K562 (cell line): Measurements from ENCODE around the gene CCDC78. TPM values are rescaled to one million over a fixed set of nuclear protein-coding genes. Genes with fewer than 3 reads are reported as not detected.

ENCODE experiments used
- ADNP ChIP-seq: fragments of 200-800 bp; sonication (Bioruptor generic); IDR thresholded peaks from 2 replicates; pipeline ENCODE4 v1.6.1; 2016; ENCODE audit warnings: missing genetic modification characterization, missing compliant biosample characterization
- ATF1 ChIP-seq, 2 experiments: fragments of 450-650 bp in 1 of 2; IDR thresholded peaks; 2 replicates each; pipeline ENCODE4 v1.6.1; 2016; ENCODE audit warnings: missing compliant biosample characterization in 1 of 2, missing genetic modification characterization in 1 of 2
- CHD1 ChIP-seq: fragments of 200-600 bp; sonication (generic); IDR thresholded peaks from one replicate; pipeline ENCODE4 v1.6.1; 2012; ENCODE audit warnings: mild to moderate bottlenecking, moderate library complexity, low read length, inconsistent platforms
- DDX20 ChIP-seq: fragments of 450-650 bp; IDR thresholded peaks from 2 replicates; pipeline ENCODE4 v1.6.1; 2016; ENCODE audit warnings: missing genetic modification characterization, low read depth, mild to moderate bottlenecking, missing compliant biosample characterization, moderate library complexity
- FOXJ2 ChIP-seq: fragments of 200-800 bp; sonication (Bioruptor generic); IDR thresholded peaks from 2 replicates; pipeline ENCODE4 v1.6.1; 2016; ENCODE audit warnings: missing genetic modification characterization, missing compliant biosample characterization
- JUNB ChIP-seq: fragments of 450-650 bp; formaldehyde crosslinking; conservative IDR thresholded peaks from 2 replicates; pipeline ENCODE4 v1.4.0; 2020; ENCODE audit warnings: mild to moderate bottlenecking
- KDM4B ChIP-seq, 2 experiments: fragments of 450-650 bp in 1 of 2; sonication (generic) in 1 of 2; IDR thresholded peaks; 2 replicates each; pipeline ENCODE4 v1.6.1; 2016 to 2017; ENCODE audit warnings: borderline replicate concordance in 2 of 2, antibody characterized with exemption in 1 of 2, low read depth in 1 of 2, mild to moderate bottlenecking in 1 of 2
- KHSRP ChIP-seq: fragments of 450-650 bp; IDR thresholded peaks from 2 replicates; pipeline ENCODE4 v1.6.1; 2017
- KLF16 ChIP-seq: IDR thresholded peaks from 2 replicates; pipeline ENCODE4 v1.6.1; 2016; ENCODE audit warnings: antibody characterized with exemption
- NFIC ChIP-seq: fragments of 450-650 bp; IDR thresholded peaks from 2 replicates; pipeline ENCODE4 v1.6.1; 2017; ENCODE audit warnings: mild to moderate bottlenecking, inconsistent platforms
- PML ChIP-seq: IDR thresholded peaks from 2 replicates; pipeline ENCODE4 v1.6.1; 2012; ENCODE audit warnings: low read length, inconsistent platforms
- RAD21 ChIP-seq, 2 experiments: fragments of 250-450 bp in 1 of 2; fragments of 450-650 bp in 1 of 2; sonication (Bioruptor Pico) in 1 of 2; formaldehyde crosslinking in 1 of 2; IDR thresholded peaks in 1 of 2; conservative IDR thresholded peaks in 1 of 2; 2 replicates each; pipeline versions ENCODE4 v1.4.0 to v1.8.0; 2020 to 2022; ENCODE audit warnings: mild to moderate bottlenecking in 2 of 2, moderate library complexity in 1 of 2
- ZKSCAN1 ChIP-seq: fragments of 150-350 bp; IDR thresholded peaks from 2 replicates; pipeline ENCODE4 v1.6.1; 2016; ENCODE audit warnings: low read depth, low read length
- ZNF586 ChIP-seq: fragments of 450-650 bp; formaldehyde crosslinking; conservative IDR thresholded peaks from 2 replicates; pipeline ENCODE4 v1.4.0; 2020; ENCODE audit warnings: mild to moderate bottlenecking, moderate library complexity
- polyA plus RNA-seq, 8 experiments: library from polyadenylated mRNA; depleted of rRNA in 4 of 8; stranded (reverse) in 5 of 8; unstranded in 3 of 8; fragments of >200 nt; fragmentation: Nextera tagmentation in 2 of 8; fragmentation: Illumina TruSeq in 1 of 8; extraction: Ambion mirVana in 2 of 8; extraction: Trizol in 1 of 8; gene quantifications; 2 replicates each; pipeline versions ENCODE4 v1.2.1 to v1.2.3, GENCODE V29; 2011 to 2014; ENCODE audit warnings: inconsistent platforms in 1 of 8, missing spikeins in 1 of 8
- total RNA-seq, 7 experiments: library from RNA; depleted of rRNA in 6 of 7; stranded (reverse); fragments of >200 nt in 6 of 7; fragmentation: Illumina TruSeq in 2 of 7; extraction: Trizol in 2 of 7; gene quantifications; 2 replicates each; pipeline versions ENCODE4 v1.2.1 to v1.2.3, GENCODE V29; 2011 to 2021; ENCODE audit warnings: low replicate concordance in 1 of 7
- TF ChIP-seq, protein P1 (sequence below): fragments of 450-650 bp; IDR thresholded peaks from 2 replicates; pipeline ENCODE4 v1.6.1; 2016; ENCODE audit warnings: mild to moderate bottlenecking, moderate library complexity
- TF ChIP-seq, protein P2 (sequence below): sonication (generic); formaldehyde crosslinking; IDR thresholded peaks from 2 replicates; pipeline ENCODE4 v1.8.1; 2022; ENCODE audit warnings: missing genetic modification reagents

The CCDC78 gene
- total and polyA plus RNA-seq, 9 of the 15 experiments (the other 6 are each of a cell fraction or from before 2014, with no cell fraction given), result 0.24 to 17.7 (median 2.9) TPM

GRCh38 chr16:728131-728889 lies 2.1 kb upstream of the CCDC78 start (continued):
- TF ChIP-seq KDM4B (IDR thresholded peaks at IDR 0.05; ENCODE audit: borderline replicate concordance in 2 of 2, low read depth in 1 of 2) (no peak), KLF16 (no peak), DDX20 (no peak), PML (no peak), ZKSCAN1 (no peak), NFIC (no peak; the same call in 1 of the 2 replicates), CHD1 (no peak), ATF1 (CRISPR knock-in tag; IDR thresholded peaks at IDR 0.05) (no peak), ATF1 (tag; IDR thresholded peaks at IDR 0.05) (no peak; the same call in 1 of the 2 replicates), RAD21 (CRISPR knock-in tag; conservative IDR thresholded peaks at IDR 0.05 in 1 of 2, IDR thresholded peaks at IDR 0.05 in 1 of 2) (no peak), ZNF586 (CRISPR knock-in tag) (no peak), JUNB (no peak), ADNP (tag) (no peak), KHSRP (no peak), FOXJ2 (tag) (no peak)
- TF ChIP-seq, protein P1, sequence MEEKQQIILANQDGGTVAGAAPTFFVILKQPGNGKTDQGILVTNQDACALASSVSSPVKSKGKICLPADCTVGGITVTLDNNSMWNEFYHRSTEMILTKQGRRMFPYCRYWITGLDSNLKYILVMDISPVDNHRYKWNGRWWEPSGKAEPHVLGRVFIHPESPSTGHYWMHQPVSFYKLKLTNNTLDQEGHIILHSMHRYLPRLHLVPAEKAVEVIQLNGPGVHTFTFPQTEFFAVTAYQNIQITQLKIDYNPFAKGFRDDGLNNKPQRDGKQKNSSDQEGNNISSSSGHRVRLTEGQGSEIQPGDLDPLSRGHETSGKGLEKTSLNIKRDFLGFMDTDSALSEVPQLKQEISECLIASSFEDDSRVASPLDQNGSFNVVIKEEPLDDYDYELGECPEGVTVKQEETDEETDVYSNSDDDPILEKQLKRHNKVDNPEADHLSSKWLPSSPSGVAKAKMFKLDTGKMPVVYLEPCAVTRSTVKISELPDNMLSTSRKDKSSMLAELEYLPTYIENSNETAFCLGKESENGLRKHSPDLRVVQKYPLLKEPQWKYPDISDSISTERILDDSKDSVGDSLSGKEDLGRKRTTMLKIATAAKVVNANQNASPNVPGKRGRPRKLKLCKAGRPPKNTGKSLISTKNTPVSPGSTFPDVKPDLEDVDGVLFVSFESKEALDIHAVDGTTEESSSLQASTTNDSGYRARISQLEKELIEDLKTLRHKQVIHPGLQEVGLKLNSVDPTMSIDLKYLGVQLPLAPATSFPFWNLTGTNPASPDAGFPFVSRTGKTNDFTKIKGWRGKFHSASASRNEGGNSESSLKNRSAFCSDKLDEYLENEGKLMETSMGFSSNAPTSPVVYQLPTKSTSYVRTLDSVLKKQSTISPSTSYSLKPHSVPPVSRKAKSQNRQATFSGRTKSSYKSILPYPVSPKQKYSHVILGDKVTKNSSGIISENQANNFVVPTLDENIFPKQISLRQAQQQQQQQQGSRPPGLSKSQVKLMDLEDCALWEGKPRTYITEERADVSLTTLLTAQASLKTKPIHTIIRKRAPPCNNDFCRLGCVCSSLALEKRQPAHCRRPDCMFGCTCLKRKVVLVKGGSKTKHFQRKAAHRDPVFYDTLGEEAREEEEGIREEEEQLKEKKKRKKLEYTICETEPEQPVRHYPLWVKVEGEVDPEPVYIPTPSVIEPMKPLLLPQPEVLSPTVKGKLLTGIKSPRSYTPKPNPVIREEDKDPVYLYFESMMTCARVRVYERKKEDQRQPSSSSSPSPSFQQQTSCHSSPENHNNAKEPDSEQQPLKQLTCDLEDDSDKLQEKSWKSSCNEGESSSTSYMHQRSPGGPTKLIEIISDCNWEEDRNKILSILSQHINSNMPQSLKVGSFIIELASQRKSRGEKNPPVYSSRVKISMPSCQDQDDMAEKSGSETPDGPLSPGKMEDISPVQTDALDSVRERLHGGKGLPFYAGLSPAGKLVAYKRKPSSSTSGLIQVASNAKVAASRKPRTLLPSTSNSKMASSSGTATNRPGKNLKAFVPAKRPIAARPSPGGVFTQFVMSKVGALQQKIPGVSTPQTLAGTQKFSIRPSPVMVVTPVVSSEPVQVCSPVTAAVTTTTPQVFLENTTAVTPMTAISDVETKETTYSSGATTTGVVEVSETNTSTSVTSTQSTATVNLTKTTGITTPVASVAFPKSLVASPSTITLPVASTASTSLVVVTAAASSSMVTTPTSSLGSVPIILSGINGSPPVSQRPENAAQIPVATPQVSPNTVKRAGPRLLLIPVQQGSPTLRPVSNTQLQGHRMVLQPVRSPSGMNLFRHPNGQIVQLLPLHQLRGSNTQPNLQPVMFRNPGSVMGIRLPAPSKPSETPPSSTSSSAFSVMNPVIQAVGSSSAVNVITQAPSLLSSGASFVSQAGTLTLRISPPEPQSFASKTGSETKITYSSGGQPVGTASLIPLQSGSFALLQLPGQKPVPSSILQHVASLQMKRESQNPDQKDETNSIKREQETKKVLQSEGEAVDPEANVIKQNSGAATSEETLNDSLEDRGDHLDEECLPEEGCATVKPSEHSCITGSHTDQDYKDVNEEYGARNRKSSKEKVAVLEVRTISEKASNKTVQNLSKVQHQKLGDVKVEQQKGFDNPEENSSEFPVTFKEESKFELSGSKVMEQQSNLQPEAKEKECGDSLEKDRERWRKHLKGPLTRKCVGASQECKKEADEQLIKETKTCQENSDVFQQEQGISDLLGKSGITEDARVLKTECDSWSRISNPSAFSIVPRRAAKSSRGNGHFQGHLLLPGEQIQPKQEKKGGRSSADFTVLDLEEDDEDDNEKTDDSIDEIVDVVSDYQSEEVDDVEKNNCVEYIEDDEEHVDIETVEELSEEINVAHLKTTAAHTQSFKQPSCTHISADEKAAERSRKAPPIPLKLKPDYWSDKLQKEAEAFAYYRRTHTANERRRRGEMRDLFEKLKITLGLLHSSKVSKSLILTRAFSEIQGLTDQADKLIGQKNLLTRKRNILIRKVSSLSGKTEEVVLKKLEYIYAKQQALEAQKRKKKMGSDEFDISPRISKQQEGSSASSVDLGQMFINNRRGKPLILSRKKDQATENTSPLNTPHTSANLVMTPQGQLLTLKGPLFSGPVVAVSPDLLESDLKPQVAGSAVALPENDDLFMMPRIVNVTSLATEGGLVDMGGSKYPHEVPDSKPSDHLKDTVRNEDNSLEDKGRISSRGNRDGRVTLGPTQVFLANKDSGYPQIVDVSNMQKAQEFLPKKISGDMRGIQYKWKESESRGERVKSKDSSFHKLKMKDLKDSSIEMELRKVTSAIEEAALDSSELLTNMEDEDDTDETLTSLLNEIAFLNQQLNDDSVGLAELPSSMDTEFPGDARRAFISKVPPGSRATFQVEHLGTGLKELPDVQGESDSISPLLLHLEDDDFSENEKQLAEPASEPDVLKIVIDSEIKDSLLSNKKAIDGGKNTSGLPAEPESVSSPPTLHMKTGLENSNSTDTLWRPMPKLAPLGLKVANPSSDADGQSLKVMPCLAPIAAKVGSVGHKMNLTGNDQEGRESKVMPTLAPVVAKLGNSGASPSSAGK, result peak; percentile 25; the same call in 1 of the 2 replicates
- TF ChIP-seq, protein P2, sequence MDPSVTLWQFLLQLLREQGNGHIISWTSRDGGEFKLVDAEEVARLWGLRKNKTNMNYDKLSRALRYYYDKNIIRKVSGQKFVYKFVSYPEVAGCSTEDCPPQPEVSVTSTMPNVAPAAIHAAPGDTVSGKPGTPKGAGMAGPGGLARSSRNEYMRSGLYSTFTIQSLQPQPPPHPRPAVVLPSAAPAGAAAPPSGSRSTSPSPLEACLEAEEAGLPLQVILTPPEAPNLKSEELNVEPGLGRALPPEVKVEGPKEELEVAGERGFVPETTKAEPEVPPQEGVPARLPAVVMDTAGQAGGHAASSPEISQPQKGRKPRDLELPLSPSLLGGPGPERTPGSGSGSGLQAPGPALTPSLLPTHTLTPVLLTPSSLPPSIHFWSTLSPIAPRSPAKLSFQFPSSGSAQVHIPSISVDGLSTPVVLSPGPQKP (CRISPR knock-in tag), result no peak
